PC-3 (cell line): ENCODE data around the gene CEP78. TPM values are rescaled to one million over a fixed set of nuclear protein-coding genes. Genes with fewer than 3 reads are reported as not detected.
"Not testable (repeated sequence)": the region's sequence is repeated elsewhere in the genome, so short reads cannot be mapped to it uniquely, and the experiment has no call there.

ENCODE experiments used
- ATAC-seq: fragments of 200-7000 bp; cut with Tn5 transposase; 2 replicates; pipeline ENCODE4 v1.9.1; 2020; ENCODE audit warnings: mild to moderate bottlenecking, moderate library complexity
- BruUV-seq: library from RNA; stranded (reverse); fragments of 400-500 nt; replicated peaks from 2 replicates; lab custom pipeline; 2021; lab: Mats Ljungman, UMichigan
- CTCF ChIA-PET: fragments of 300-600 bp; sonication (Branson Sonifier 250); formaldehyde crosslinking; loops from one replicate; lab custom pipeline; 2022; ENCODE audit warnings: antibody characterized with exemption; lab: Charles Lee
- POLR2A ChIA-PET: fragments of 300-600 bp; sonication (Branson Sonifier 250); formaldehyde crosslinking; loops from one replicate; lab custom pipeline; 2022; ENCODE audit warnings: antibody characterized with exemption; ENCODE audit not compliant: unreplicated experiment; lab: Charles Lee
- DNase-seq: peaks from one replicate; pipeline ENCODE4 v3.0.0-alpha.2; 2015
- H2AFZ ChIP-seq: fragments of 300-600 bp; sonication (generic); 2 replicates; pipeline ENCODE4 v1.6.0; 2016; ENCODE audit warnings: antibody characterized with exemption, low read length
- H3F3A ChIP-seq: fragments of 300-600 bp; sonication (generic); one replicate; pipeline ENCODE4 v1.6.0; 2017; ENCODE audit warnings: antibody characterized with exemption, low read length, control low read depth, mild to moderate bottlenecking; ENCODE audit not compliant: unreplicated experiment
- H3K27ac ChIP-seq: fragments of 300-600 bp; sonication (generic); 2 replicates; pipeline ENCODE4 v1.5.1; 2016; ENCODE audit warnings: mild to moderate bottlenecking, low read length
- H3K27me3 ChIP-seq: fragments of 300-600 bp; sonication (generic); 2 replicates; pipeline ENCODE4 v1.6.1; 2016; ENCODE audit warnings: low read length, mixed read lengths
- H3K36me3 ChIP-seq: fragments of 300-600 bp; sonication (generic); 2 replicates; pipeline ENCODE4 v1.6.1; 2016; ENCODE audit warnings: low read depth, mixed run types, low read length, mixed read lengths
- H3K4me1 ChIP-seq: fragments of 300-600 bp; sonication (generic); 2 replicates; pipeline ENCODE4 v1.5.1; 2016; ENCODE audit warnings: low read length; ENCODE audit not compliant: insufficient read depth
- H3K4me2 ChIP-seq: fragments of 300-600 bp; sonication (generic); 2 replicates; pipeline ENCODE4 v1.6.0; 2016; ENCODE audit warnings: low read length
- H3K4me3 ChIP-seq: fragments of 300-600 bp; sonication (generic); 2 replicates; pipeline ENCODE4 v1.5.1; 2016; ENCODE audit warnings: mild to moderate bottlenecking, low read length, mixed read lengths
- H3K79me2 ChIP-seq: fragments of 300-600 bp; sonication (generic); 2 replicates; pipeline ENCODE4 v1.6.1; 2017; ENCODE audit warnings: low read length, mixed read lengths
- H3K9ac ChIP-seq: fragments of 300-600 bp; sonication (generic); 2 replicates; pipeline ENCODE4 v1.6.0; 2016; ENCODE audit warnings: mild to moderate bottlenecking, low read length
- H3K9me2 ChIP-seq: fragments of 300-600 bp; sonication (generic); replicated peaks from 2 replicates; pipeline ENCODE4 v1.6.1; 2016; ENCODE audit warnings: mixed run types, low read length, mixed read lengths
- H3K9me3 ChIP-seq: fragments of 300-600 bp; sonication (generic); 2 replicates; pipeline ENCODE4 v1.6.1; 2016; ENCODE audit warnings: low read length, mixed read lengths
- H4K20me1 ChIP-seq: fragments of 300-600 bp; sonication (generic); 2 replicates; pipeline ENCODE4 v1.6.1; 2016; ENCODE audit warnings: low read length, mixed read lengths
- EZH2 ChIP-seq: fragments of 300-600 bp; sonication (generic); IDR thresholded peaks from one replicate; pipeline ENCODE4 v1.6.1; 2017; ENCODE audit warnings: antibody characterized with exemption, mild to moderate bottlenecking, low read length; ENCODE audit not compliant: unreplicated experiment
- EZH2phosphoT487 ChIP-seq: fragments of 300-600 bp; sonication (generic); IDR thresholded peaks from 2 replicates; pipeline ENCODE4 v1.6.1; 2018; ENCODE audit warnings: mild to moderate bottlenecking, antibody characterized with exemption, low read length, borderline replicate concordance
- intact Hi-C: fragments of 100-400 bp; cut with micrococcal nuclease; formaldehyde crosslinking; loops from 2 replicates; pipeline ENCODE4 v1.9.0; 2023
- total RNA-seq: library from RNA; depleted of rRNA; stranded (reverse); fragments of >200 nt; gene quantifications from 2 replicates; pipeline ENCODE4 v1.2.3, GENCODE V29; 2014
- TF ChIP-seq, protein P1 (sequence below): fragments of 300-600 bp; sonication (generic); conservative IDR thresholded peaks from 2 replicates; pipeline ENCODE4 v1.5.1; 2017; ENCODE audit warnings: antibody characterized with exemption, low read depth, mild to moderate bottlenecking, low read length

CEP78 gene
- total RNA-seq, 1 experiment from 2014 or later: 52.5 TPM

DNA sequence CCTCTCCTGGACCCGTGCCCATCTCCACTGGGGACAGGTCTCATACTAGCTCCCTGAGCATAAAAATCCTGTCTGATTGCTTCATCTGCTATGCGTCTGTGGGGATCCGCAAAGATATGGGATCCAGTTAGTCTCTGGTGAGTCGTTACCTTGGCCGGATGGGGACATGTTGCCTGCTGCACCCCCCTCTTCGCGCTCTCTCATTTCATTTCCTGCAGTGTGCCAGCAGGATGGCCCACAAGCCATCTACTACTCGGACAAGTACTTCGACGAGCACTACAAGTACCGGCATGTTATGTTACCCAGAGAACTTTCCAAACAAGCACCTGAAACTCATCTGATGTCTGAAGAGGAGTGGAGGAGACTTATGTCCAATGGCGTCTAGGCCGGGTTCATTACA, 17.0 kb upstream of the CEP78 start:
- no peak overlapping the region for H3K4me2 ChIP-seq
- no peaks in the 10 kb centered on the region for H3K9me2 ChIP-seq
- H4K20me1 ChIP-seq: no peaks in the 10 kb centered on the region
- H3K4me1 ChIP-seq: no peaks in the 10 kb centered on the region
- intact Hi-C loops: loop anchor here (10.0 kb wide), 1 partner anchor 184 kb away; the partner anchor contains the start of gene GNAQ
- ATAC-seq (no peak), DNase-seq (no peak)
- H3K9me3 ChIP-seq: no peaks in the 10 kb centered on the region
- ChIA-PET CTCF (no interaction called here), POLR2A (no interaction called here)
- no peak overlapping the region for H2AFZ ChIP-seq
- H3K27me3 ChIP-seq: no peaks in the 10 kb centered on the region
- H3K9ac ChIP-seq: no peak overlapping the region
- H3K4me3 ChIP-seq: no peak overlapping the region
- H3F3A ChIP-seq: no peaks in the 10 kb centered on the region
- H3K79me2 ChIP-seq: no peaks in the 10 kb centered on the region
- no peaks in the 10 kb centered on the region for H3K36me3 ChIP-seq
- H3K27ac ChIP-seq: no peak overlapping the region
- TF ChIP-seq, protein P1, sequence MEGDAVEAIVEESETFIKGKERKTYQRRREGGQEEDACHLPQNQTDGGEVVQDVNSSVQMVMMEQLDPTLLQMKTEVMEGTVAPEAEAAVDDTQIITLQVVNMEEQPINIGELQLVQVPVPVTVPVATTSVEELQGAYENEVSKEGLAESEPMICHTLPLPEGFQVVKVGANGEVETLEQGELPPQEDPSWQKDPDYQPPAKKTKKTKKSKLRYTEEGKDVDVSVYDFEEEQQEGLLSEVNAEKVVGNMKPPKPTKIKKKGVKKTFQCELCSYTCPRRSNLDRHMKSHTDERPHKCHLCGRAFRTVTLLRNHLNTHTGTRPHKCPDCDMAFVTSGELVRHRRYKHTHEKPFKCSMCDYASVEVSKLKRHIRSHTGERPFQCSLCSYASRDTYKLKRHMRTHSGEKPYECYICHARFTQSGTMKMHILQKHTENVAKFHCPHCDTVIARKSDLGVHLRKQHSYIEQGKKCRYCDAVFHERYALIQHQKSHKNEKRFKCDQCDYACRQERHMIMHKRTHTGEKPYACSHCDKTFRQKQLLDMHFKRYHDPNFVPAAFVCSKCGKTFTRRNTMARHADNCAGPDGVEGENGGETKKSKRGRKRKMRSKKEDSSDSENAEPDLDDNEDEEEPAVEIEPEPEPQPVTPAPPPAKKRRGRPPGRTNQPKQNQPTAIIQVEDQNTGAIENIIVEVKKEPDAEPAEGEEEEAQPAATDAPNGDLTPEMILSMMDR: no peak
- TF ChIP-seq EZH2: no peak
- BruUV-seq: no TSS peak

- ChIA-PET POLR2A (no interaction called here), CTCF (no interaction called here)
- no peaks in the 10 kb centered on the region for H3K9me3 ChIP-seq
- no peaks in the 10 kb centered on the region for H3K4me1 ChIP-seq
- no peaks in the 10 kb centered on the region for H3K9me2 ChIP-seq
- no peak overlapping the region for H3K9ac ChIP-seq
- TF ChIP-seq EZH2 (no peak), EZH2phosphoT487 (no peak)
- TF ChIP-seq, protein P1: no peak
- H2AFZ ChIP-seq: no peak overlapping the region
- H4K20me1 ChIP-seq: no peaks in the 10 kb centered on the region
- no TSS peak for BruUV-seq
- intact Hi-C loops: no loop called here
- no peaks in the 10 kb centered on the region for H3K79me2 ChIP-seq
- H3K4me3 ChIP-seq: no peak overlapping the region
- H3K36me3 ChIP-seq: no peaks in the 10 kb centered on the region
- DNase-seq (no peak), ATAC-seq (no peak)
- H3K27me3 ChIP-seq: no peaks in the 10 kb centered on the region
- H3F3A ChIP-seq: no peaks in the 10 kb centered on the region
- H3K4me2 ChIP-seq: no peak overlapping the region
- no peak overlapping the region for H3K27ac ChIP-seq
These were observed 14.4 kb upstream of the CEP78 start for GRCh38 chr9:78221425-78221824.

DNA sequence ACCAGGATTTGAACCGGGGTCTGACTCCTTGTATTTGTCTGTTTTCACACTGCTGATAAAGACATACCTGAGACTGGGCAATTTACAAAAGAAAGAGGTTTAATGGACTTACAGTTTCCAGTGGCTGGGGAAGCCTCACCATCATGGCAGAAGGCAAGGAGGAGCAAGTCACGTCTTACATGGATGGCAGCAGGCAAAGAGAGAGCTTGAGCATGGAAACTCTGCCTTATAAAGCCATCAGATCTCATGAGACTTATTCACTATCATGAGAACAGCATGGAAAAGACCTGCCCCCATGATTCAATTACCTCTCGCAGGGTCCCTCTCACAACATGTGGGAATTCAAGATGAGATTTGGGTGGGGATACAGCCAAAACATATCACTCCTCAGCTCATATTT, 14.0 kb upstream of the CEP78 start:
- POLR2A ChIA-PET, H3K4me1 ChIP-seq, H4K20me1 ChIP-seq, CTCF ChIA-PET, H3K9me2 ChIP-seq, H3K36me3 ChIP-seq, DNase-seq, H3K79me2 ChIP-seq, H3K9ac ChIP-seq, ATAC-seq, intact Hi-C loops, H3K27ac ChIP-seq, H3K27me3 ChIP-seq, H3F3A ChIP-seq, H3K9me3 ChIP-seq, H3K4me2 ChIP-seq, BruUV-seq, H2AFZ ChIP-seq, H3K4me3 ChIP-seq: not testable (repeated sequence)
